C4-2B (cell line): Measurements from ENCODE around the gene WNK4.

Experiments
- H3K27ac ChIP-seq: fragments of 450-650 bp; 2 replicates; pipeline ENCODE4 v1.5.1; 2017
- ZFX ChIP-seq: fragments of 450-650 bp; IDR thresholded peaks from 2 replicates; pipeline ENCODE4 v1.6.1; 2017
- TF ChIP-seq, protein P1 (sequence below): fragments of 450-650 bp; conservative IDR thresholded peaks from 2 replicates; pipeline ENCODE4 v1.5.1; 2017; ENCODE audit warnings: mild to moderate bottlenecking

WNK4 gene

GRCh38 chr17:42798383-42799380, 18.3 kb downstream of the WNK4 start, which contains the start of the genes CNTD1 and COA3:
TSS of gene CNTD1 (plus strand) at chr17:42798861. CDS start at chr17:42799068, 207 bp downstream.
TSS of gene COA3 (minus strand) at chr17:42798704. CDS start at chr17:42798681, 23 bp downstream.
- H3K27ac ChIP-seq, result peak within 1 kb of the TSS; percentile 61
- TF ChIP-seq, protein P1, sequence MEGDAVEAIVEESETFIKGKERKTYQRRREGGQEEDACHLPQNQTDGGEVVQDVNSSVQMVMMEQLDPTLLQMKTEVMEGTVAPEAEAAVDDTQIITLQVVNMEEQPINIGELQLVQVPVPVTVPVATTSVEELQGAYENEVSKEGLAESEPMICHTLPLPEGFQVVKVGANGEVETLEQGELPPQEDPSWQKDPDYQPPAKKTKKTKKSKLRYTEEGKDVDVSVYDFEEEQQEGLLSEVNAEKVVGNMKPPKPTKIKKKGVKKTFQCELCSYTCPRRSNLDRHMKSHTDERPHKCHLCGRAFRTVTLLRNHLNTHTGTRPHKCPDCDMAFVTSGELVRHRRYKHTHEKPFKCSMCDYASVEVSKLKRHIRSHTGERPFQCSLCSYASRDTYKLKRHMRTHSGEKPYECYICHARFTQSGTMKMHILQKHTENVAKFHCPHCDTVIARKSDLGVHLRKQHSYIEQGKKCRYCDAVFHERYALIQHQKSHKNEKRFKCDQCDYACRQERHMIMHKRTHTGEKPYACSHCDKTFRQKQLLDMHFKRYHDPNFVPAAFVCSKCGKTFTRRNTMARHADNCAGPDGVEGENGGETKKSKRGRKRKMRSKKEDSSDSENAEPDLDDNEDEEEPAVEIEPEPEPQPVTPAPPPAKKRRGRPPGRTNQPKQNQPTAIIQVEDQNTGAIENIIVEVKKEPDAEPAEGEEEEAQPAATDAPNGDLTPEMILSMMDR, result no peak
- peak; percentile 81; the same call in 1 of the 2 replicates for TF ChIP-seq ZFX

- peak overlapping the region; percentile 57 for H3K27ac ChIP-seq
- TF ChIP-seq ZFX, result no peak
- TF ChIP-seq, protein P1, result no peak
These were observed 22.9 kb downstream of the WNK4 start for GRCh38 chr17:42803074-42803883.

- TF ChIP-seq ZFX, result no peak
- TF ChIP-seq, protein P1, result no peak
These were observed 24.5 kb downstream of the WNK4 start for GRCh38 chr17:42804918-42805367.

GRCh38 chr17:42806249-42806648, 25.8 kb downstream of the WNK4 start:
- TF ChIP-seq, protein P1, result no peak
- TF ChIP-seq ZFX, result no peak
- peak overlapping the region; percentile 46 for H3K27ac ChIP-seq

More at GRCh38 chr17:42804918-42805367, 24.5 kb downstream of the WNK4 start:
- peak overlapping the region; percentile 57 for H3K27ac ChIP-seq

DNA sequence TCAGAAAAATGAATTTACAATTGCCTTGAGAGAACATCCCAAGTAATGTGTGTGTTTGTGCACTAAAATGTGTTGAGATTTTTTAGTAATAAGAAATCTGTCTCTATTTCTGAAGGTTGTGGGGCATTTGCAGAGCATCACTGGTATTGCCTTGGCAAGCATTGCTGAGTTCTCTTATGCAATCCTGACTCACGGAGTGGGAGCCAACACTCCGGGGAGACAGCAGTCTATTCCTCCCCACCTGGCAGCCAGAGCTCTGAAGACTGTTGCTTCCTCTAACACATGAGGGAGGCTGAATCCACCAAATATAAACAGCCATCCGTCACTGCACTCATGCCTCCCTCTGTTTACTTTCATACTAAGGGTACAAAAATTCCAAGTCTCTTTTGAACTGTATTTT, 28.8 kb downstream of the WNK4 start:
- H3K27ac ChIP-seq, result no peak overlapping the region
- TF ChIP-seq, protein P1, result no peak
- no peak for TF ChIP-seq ZFX

DNA sequence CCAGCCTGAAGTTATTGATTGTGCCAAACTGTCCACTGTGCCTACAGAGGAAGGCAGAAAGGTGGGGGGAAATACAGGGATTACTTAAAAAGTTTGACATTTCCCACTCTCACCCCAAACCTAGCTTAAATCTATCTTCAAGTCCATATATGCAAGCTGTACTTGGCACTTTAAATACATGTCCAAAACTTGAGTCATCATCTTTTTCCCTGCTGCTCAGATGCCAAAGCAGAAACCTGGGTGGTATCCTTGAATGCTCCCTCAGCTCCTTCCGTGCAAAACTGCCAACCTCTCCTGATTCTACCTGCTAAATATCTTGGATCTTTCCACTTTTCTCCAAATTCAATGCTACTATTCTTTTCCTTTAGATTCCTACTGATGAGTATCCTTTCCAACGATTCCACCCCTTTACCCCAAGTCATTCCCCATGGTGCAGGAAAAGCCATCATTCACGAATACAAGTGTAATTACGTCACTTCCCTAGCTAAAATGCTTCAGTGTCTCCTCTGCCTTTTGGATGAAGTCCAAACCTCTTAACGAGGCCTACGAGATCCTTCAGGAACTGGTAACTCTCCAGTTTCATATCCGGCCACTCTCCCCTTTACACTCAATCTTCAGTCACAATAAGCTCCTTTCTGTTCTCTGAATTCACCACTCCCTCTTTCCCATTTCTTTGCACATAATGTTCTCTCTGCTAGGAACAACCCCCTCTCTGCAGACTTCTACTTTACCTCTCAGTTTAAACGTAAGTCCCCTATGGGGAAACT, 34.4 kb downstream of the WNK4 start:
- no peak overlapping the region for H3K27ac ChIP-seq
- TF ChIP-seq, protein P1, result no peak
- TF ChIP-seq ZFX, result no peak
